HK-2 (cell line): ENCODE results near the gene CNTN4.

Experiments used
- DNase-seq: peaks from one replicate; pipeline ENCODE4 v3.0.0-alpha.2; 2018; ENCODE audit not compliant: unreplicated experiment

CNTN4 gene

GRCh38 chr3:3101660-3102458 is 1003.2 kb downstream of the CNTN4 start:
- DNase-seq: no peak

GRCh38 chr3:3102751-3103150 is 1004.1 kb downstream of the CNTN4 start:
- no peak for DNase-seq

- no peak for DNase-seq
Measured at GRCh38 chr3:3105246-3105645, 1006.6 kb downstream of the CNTN4 start.

- no peak for DNase-seq
Measured at GRCh38 chr3:3105815-3106214, 1007.1 kb downstream of the CNTN4 start.

DNA sequence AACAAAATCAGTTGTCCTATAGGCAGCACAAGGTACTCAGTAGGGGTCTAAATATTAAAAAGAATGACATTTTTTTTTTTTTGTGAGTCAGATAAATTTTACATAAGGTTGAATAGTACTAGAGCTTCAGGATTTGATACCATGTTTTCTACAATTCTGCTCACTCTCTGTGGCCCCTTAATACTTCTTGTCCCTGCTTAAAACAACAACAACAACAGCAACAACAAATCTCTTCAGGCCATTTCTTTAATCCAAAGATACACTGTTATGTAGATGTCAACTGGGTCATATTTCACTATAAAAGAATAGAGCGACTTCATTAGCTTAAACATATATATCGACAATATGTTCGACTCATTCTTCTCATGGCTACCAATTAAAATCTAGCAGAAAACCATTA is 1008.5 kb downstream of the CNTN4 start:
- DNase-seq: no peak
